Caco-2 (cell line): ENCODE data around the gene MARCHF11. TPM values are rescaled to one million over a fixed set of nuclear protein-coding genes. Genes with fewer than 3 reads are reported as not detected.

Experiments used
- BruUV-seq: library from RNA; stranded (reverse); fragments of 400-500 nt; replicated peaks from 2 replicates; lab custom pipeline; 2021; lab: Mats Ljungman, UMichigan
- CTCF ChIA-PET: fragments of 300-600 bp; sonication (Branson Sonifier 250); formaldehyde crosslinking; loops from one replicate; lab custom pipeline; 2022; ENCODE audit warnings: antibody characterized with exemption; lab: Charles Lee
- POLR2A ChIA-PET: fragments of 300-600 bp; sonication (Branson Sonifier 250); formaldehyde crosslinking; loops from one replicate; lab custom pipeline; 2022; ENCODE audit warnings: antibody characterized with exemption; lab: Charles Lee
- DNase-seq, 2 experiments: peaks; one replicate each; pipeline versions ENCODE4 v3.0.0 to v3.0.0-alpha.2; 2020 to 2022
- H3K27me3 ChIP-seq: replicated peaks from 2 replicates; pipeline ENCODE4 v1.6.0; 2011; ENCODE audit warnings: low read length; ENCODE audit not compliant: control insufficient read depth, insufficient read depth
- H3K36me3 ChIP-seq: 2 replicates; pipeline ENCODE4 v1.5.1; 2011; ENCODE audit warnings: low read length; ENCODE audit not compliant: control insufficient read depth, insufficient read depth
- H3K4me1 ChIP-seq: fragments of 250-450 bp; sonication (Bioruptor Pico); 2 replicates; pipeline ENCODE4 v1.5.1; 2020; ENCODE audit warnings: mild to moderate bottlenecking
- H3K4me3 ChIP-seq: 2 replicates; pipeline ENCODE4 v1.5.1; 2011; ENCODE audit warnings: low read depth, mild to moderate bottlenecking, control low read depth, low read length
- H3K9me3 ChIP-seq: fragments of 250-450 bp; sonication (Bioruptor Pico); 2 replicates; pipeline ENCODE4 v1.5.1; 2020; ENCODE audit warnings: mild to moderate bottlenecking, moderate library complexity
- H3K27ac Mint-ChIP-seq: one replicate; pipeline ENCODE4 v1.8.0; 2022; ENCODE audit warnings: mixed read lengths; ENCODE audit not compliant: unreplicated experiment
- H3K27me3 Mint-ChIP-seq: one replicate; pipeline ENCODE4 v1.8.0; 2022; ENCODE audit warnings: mixed read lengths; ENCODE audit not compliant: insufficient read depth, unreplicated experiment
- H3K36me3 Mint-ChIP-seq: one replicate; pipeline ENCODE4 v1.8.0; 2022; ENCODE audit warnings: mild to moderate bottlenecking, mixed read lengths; ENCODE audit not compliant: insufficient read depth, unreplicated experiment
- H3K4me1 Mint-ChIP-seq: one replicate; pipeline ENCODE4 v1.8.0; 2022; ENCODE audit warnings: low read depth, mixed read lengths; ENCODE audit not compliant: unreplicated experiment
- H3K4me3 Mint-ChIP-seq: one replicate; pipeline ENCODE4 v1.8.0; 2022; ENCODE audit warnings: mild to moderate bottlenecking, moderate library complexity, mixed read lengths; ENCODE audit not compliant: unreplicated experiment
- H3K9me3 Mint-ChIP-seq: one replicate; pipeline ENCODE4 v1.8.0; 2022; ENCODE audit warnings: mixed read lengths; ENCODE audit not compliant: unreplicated experiment
- intact Hi-C: fragments of 100-400 bp; cut with micrococcal nuclease; formaldehyde crosslinking; loops from one replicate; pipeline ENCODE4 v1.10.0; 2022; ENCODE audit not compliant: unreplicated experiment
- total RNA-seq: library from RNA; stranded (reverse); gene quantifications from 2 replicates; pipeline ENCODE4 v1.2.3, GENCODE V29; 2022
- TF ChIP-seq, protein P1 (sequence below), 2 experiments: fragments of 200-600 bp in 1 of 2; IDR thresholded peaks; 1 replicate in 1 of 2; 2 replicates in 1 of 2; pipeline versions ENCODE4 v1.5.1 to v1.8.0; 2011 to 2022; ENCODE audit warnings: antibody characterized with exemption in 1 of 2, control low read depth in 1 of 2, inconsistent platforms in 1 of 2, low read depth in 1 of 2, low read length in 1 of 2, mild to moderate bottlenecking in 1 of 2, moderate library complexity in 1 of 2; ENCODE audit not compliant: insufficient read depth in 1 of 2, severe bottlenecking in 1 of 2, unreplicated experiment in 1 of 2

Gene MARCHF11
- total RNA-seq, 1 experiment from 2014 or later, result 1.5 TPM

DNA sequence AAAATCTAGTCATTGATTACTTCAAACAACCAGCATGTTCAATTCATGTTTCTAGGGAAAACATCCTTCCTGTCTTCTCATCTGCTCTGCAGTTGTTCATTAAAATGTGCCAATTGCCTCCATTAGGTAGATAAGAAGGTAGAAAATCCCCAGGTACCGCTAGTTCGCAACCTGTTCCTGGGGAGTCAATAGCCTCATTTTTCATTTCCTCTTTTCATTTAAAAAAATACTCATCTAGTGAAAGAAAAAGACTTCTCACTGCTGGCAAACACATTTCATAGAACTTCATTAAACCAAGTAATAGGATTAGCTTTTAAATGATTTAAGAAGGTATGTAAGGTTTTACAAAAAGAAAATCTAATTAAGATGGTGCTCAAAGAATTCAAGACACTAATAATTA, 113.3 kb downstream of the MARCHF11 start:
- no peak overlapping the region for H3K4me3 Mint-ChIP-seq
- H3K36me3 Mint-ChIP-seq, result no peaks in the 10 kb centered on the region
- no peaks in the 10 kb centered on the region for H3K36me3 ChIP-seq
- intact Hi-C loops, result no loop called here
- TF ChIP-seq, protein P1, sequence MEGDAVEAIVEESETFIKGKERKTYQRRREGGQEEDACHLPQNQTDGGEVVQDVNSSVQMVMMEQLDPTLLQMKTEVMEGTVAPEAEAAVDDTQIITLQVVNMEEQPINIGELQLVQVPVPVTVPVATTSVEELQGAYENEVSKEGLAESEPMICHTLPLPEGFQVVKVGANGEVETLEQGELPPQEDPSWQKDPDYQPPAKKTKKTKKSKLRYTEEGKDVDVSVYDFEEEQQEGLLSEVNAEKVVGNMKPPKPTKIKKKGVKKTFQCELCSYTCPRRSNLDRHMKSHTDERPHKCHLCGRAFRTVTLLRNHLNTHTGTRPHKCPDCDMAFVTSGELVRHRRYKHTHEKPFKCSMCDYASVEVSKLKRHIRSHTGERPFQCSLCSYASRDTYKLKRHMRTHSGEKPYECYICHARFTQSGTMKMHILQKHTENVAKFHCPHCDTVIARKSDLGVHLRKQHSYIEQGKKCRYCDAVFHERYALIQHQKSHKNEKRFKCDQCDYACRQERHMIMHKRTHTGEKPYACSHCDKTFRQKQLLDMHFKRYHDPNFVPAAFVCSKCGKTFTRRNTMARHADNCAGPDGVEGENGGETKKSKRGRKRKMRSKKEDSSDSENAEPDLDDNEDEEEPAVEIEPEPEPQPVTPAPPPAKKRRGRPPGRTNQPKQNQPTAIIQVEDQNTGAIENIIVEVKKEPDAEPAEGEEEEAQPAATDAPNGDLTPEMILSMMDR (IDR thresholded peaks at IDR 0.05; ENCODE audit: insufficient read depth in 1 of 2, low read depth in 1 of 2, low read length in 1 of 2, severe bottlenecking in 1 of 2, unreplicated experiment in 1 of 2), result no peak
- H3K4me1 ChIP-seq, result no peaks in the 10 kb centered on the region
- no peaks in the 10 kb centered on the region for H3K27me3 ChIP-seq
- H3K9me3 Mint-ChIP-seq, result no peaks in the 10 kb centered on the region
- no peaks in the 10 kb centered on the region for H3K4me1 Mint-ChIP-seq
- H3K27ac Mint-ChIP-seq, result no peak overlapping the region
- peaks cover 14% of the 10 kb centered on the region for H3K27me3 Mint-ChIP-seq
- CTCF ChIA-PET, result no interaction called here
- no TSS peak for BruUV-seq
- POLR2A ChIA-PET, result no interaction called here
- H3K9me3 ChIP-seq, result no peaks in the 10 kb centered on the region
- no peak overlapping the region for H3K4me3 ChIP-seq
- no peak for DNase-seq

DNA sequence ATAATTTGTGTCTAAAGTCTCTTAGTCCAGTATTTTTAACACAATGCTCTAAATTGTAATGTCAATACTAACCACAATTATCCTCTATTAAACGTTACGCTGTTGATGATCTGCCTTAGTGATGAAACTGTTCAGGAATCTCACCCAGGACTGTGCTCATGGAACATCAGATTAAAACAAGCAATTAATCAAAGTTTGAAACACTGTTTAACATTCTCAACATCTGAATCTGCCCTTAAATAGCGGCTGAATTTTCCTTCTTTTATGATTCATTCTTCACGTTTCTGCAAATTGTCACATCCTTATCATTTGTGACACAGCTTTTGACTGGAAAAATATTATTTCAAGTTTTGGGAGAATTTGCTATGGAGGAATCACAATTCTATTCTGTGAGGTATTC, 113.8 kb downstream of the MARCHF11 start:
- Mint-ChIP-seq H3K9me3 (no peaks in the 10 kb centered on the region), H3K4me3 (no peak overlapping the region), H3K27me3 (peaks cover 17% of the 10 kb centered on the region), H3K4me1 (no peaks in the 10 kb centered on the region), H3K36me3 (no peaks in the 10 kb centered on the region), H3K27ac (no peak overlapping the region)
- H3K4me3 ChIP-seq, result no peak overlapping the region
- no peaks in the 10 kb centered on the region for H3K4me1 ChIP-seq
- DNase-seq, result no peak
- POLR2A ChIA-PET, result no interaction called here
- H3K36me3 ChIP-seq, result no peaks in the 10 kb centered on the region
- intact Hi-C loops, result no loop called here
- TF ChIP-seq, protein P1 (IDR thresholded peaks at IDR 0.05; ENCODE audit: insufficient read depth in 1 of 2, low read depth in 1 of 2, low read length in 1 of 2, severe bottlenecking in 1 of 2, unreplicated experiment in 1 of 2), result no peak
- no peaks in the 10 kb centered on the region for H3K27me3 ChIP-seq
- no peaks in the 10 kb centered on the region for H3K9me3 ChIP-seq
- CTCF ChIA-PET, result no interaction called here
- BruUV-seq, result no TSS peak

DNA sequence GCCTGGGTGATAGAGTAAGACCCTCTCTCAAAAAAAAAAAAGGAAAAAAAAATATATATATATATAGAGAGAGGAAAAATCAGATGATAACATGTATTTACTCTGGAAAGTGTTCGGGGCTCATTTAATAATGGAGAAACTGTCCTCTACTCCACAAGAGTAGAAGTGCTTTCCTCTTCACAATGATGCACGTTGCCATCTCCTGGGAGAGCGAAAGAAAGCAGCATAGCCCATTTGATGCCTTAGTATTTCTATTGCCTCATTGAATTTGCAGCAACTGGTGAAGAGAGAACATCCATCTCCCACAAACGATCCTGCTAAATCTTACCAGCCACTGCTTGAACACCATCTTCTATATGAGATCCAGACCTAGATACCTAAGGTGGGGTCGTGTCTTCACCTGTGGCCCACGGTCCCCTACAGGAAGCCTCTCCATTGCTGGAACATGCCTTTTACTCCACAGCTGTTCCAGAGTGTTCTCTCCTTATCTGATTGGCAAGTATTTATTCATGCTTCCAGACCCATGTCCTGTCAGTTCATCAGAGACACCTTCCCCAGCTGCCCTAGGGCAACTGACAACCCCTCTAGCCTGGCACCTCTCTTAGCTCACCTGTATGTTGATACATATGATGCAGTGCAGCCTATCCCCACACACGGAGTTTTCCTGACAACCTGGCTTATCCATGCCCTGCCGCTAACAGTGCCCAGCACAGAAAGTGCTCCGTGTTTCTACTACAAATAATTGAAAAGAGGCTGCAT, 115.3 kb downstream of the MARCHF11 start:
- POLR2A ChIA-PET, result no interaction called here
- no peak for DNase-seq
- Histone ChIP-seq H3K36me3 (no peaks in the 10 kb centered on the region), H3K4me3 (no peak overlapping the region), H3K9me3 (no peaks in the 10 kb centered on the region), H3K4me1 (no peaks in the 10 kb centered on the region), H3K27me3 (no peaks in the 10 kb centered on the region)
- Mint-ChIP-seq H3K4me3 (no peak overlapping the region), H3K27me3 (peaks cover 16% of the 10 kb centered on the region), H3K36me3 (no peaks in the 10 kb centered on the region), H3K27ac (no peak overlapping the region), H3K9me3 (no peaks in the 10 kb centered on the region), H3K4me1 (no peaks in the 10 kb centered on the region)
- intact Hi-C loops, result no loop called here
- no TSS peak for BruUV-seq
- TF ChIP-seq, protein P1 (IDR thresholded peaks at IDR 0.05; ENCODE audit: insufficient read depth in 1 of 2, low read depth in 1 of 2, low read length in 1 of 2, severe bottlenecking in 1 of 2, unreplicated experiment in 1 of 2), result no peak
- CTCF ChIA-PET, result no interaction called here
